Left colon (tissue), 2 donors: ENCODE measurements around the gene SVOP. TPM values are rescaled to one million over a fixed set of nuclear protein-coding genes. Genes with fewer than 3 reads are reported as not detected.

ENCODE experiments used
- ATAC-seq: fragments of 200-7000 bp; cut with Tn5 transposase; one replicate; pipeline ENCODE4 v1.9.1; 2020; ENCODE audit warnings: mild to moderate bottlenecking, moderate library complexity
- DNase-seq, 2 donors: peaks; one replicate each; pipeline ENCODE4 v3.0.0-alpha.2; 2020
- intact Hi-C, 2 donors: fragments of 100-400 bp; cut with DNase I in 1 of 2; cut with micrococcal nuclease in 1 of 2; formaldehyde crosslinking; loops; one replicate each; pipeline versions ENCODE4 v1.11.2 to v1.14.0; 2022; cut with DNase I, micrococcal nuclease
- total RNA-seq, 2 donors: library from RNA; stranded (reverse); fragmentation: NEBNext Ultra II Directional; extraction: Animal tissue kit (Norgen Biotek cat#: 25700); gene quantifications; one replicate each; pipeline ENCODE4 v1.2.1, GENCODE V29; 2021
- donor health status: DM: no; HTN: no; CAD: no.
- donor health status: DM: yes; HTN: yes; CAD: no.

SVOP gene
- total RNA-seq, 2 donors from 2014 or later, result 0.09 to 0.45 TPM

DNA sequence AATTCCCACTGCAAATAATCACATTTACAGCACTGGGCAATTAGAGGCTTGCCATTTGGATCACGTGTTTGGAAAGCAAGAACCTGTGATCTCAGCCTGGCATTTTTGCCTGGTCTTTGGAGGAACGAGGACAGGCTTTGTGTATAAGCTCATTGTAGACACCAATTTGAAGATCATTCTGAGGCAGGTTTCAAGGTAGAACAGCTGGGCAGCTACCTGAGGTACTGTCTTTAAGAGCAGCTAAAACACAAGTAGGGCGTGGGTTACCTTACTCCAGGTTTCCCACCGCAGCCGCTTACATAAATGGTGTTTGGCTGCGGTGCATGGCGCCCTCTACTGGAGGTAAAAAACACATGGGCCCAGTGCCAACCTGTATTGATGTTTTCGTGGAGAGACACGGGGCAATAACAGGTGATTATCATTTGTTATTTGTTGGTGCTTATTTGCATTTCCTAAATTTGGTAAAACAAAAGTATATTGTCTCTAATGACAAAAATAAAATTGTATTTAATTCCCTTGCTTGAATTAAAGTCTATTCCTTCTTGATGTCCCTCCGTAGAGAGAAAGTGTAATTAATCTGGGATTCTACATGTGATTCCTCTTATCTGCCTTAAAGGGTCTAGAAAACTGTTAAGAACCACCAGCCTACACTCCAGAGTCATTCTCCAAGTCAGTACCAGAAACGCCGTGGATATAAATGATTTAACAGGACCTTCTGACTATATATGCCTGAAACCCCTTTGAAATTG is 69.7 kb downstream of the SVOP start:
- ATAC-seq (peak; percentile 91), DNase-seq (peak; percentile 51 to 78)
- intact Hi-C loops, result loop anchor here in 1 of 2 donors (10.0 kb wide), 1 partner anchor 134 kb away; no protein-coding TSS in a partner anchor

DNA sequence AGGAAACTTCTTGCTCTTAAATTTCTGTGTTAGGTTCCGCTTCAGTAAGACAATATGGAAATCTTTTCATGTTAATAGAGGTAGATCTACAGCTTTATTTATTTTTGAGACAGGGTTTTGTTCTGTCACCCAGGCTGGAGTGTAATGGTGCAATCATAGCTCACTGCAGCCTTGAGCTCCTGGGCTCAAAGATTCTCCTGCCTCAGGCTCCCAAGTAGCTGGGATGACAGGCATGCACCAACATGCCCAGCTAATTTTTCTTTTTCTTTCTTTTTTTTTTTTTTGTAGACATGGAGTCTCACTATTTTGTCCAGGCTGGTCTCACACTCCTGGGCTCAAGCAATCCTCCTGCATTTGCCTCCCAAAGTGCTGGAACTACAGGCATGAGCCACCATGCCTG is 70.9 kb downstream of the SVOP start:
- ATAC-seq (no peak), DNase-seq (no peak)
- intact Hi-C loops, result loop anchor here in 1 of 2 donors (10.0 kb wide), 2 partner anchors 85 to 135 kb away; no protein-coding TSS in a partner anchor

DNA sequence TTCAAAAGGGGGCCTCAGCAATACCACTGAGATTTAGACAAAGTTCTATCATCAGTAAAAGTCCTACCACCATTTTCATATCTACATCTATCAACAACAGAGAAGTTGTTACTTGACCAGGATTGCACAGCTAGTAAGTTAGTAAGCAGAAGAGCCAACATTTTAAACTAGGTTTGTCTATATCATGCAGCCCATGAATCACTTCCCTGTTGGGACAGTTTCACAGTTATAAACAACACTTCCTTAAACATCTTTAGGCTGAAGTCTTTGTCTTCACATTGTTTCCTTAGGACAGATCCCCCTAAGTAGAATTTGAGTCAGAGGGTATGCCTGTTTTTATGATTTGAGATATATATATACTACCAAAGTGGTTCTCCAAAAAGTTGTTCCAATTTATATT is 72.5 kb downstream of the SVOP start:
- ATAC-seq (no peak), DNase-seq (no peak)
- intact Hi-C loops, result loop anchor here in 1 of 2 donors (10.0 kb wide), 1 partner anchor 84 kb away; no protein-coding TSS in a partner anchor

DNA sequence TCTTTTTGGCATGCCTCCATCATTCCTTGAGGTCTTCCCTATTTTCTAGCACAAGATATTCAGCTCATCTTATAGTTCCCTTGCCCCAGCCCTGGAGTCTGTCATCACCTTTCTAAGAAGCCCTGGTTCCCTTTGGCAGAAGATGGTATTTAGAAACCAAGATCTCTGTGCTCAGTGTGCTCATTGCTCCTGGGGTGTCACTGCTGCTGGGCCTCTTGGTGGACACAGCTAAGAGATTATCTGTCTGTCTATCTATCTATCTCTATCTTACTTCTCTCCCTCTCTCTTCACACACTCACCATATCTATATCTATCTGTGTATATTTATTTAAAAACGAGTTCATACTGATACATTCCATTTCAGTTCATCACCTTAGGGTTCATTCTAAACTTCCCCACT is 73.8 kb downstream of the SVOP start:
- intact Hi-C loops, result loop anchor here in 1 of 2 donors (10.0 kb wide), 1 partner anchor 82 kb away; no protein-coding TSS in a partner anchor
- ATAC-seq (no peak), DNase-seq (no peak)

DNA sequence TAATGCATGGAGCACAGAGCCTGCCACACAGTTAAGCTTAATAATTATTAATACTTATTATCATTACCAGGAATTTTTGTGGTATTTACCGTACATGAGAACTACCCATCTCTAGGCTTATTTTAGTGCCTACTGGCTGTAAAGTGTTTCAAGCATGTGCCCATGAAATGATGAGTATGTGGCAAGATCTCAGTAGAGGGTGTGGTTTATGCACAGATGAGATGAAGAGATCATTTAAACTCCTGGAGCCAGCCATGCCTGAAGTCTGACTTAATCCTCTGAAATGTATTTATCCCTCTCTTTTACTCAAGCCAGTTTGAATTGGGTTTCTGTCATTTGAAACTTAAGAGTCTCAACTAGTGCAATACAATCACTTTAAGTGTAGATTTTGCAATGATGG is 80.7 kb downstream of the SVOP start:
- DNase-seq, result no peak
- no peak for ATAC-seq
- intact Hi-C loops, result loop anchor here in 1 of 2 donors (10.0 kb wide), 1 partner anchor 75 kb away; no protein-coding TSS in a partner anchor

DNA sequence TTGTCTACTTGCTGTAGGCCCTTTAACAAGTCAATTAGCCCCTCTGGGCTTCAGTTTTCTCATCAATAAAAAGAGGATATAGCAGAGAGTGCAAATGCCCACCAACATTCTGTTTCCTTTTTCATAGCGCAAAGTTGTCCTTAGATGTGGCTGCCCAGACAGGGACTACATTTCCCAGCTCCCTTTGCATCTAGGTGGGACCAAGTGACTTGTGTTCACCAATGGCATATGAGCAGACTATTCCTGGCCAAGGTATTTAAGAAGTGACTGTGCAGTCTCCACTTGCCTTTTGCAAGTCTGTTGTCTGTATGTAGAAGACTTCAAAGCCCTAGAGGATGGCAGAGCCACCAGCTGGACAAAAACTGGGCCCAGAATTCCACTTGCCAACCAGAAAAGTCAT is 81.3 kb downstream of the SVOP start:
- ATAC-seq (peak; percentile 78), DNase-seq (no peak)
- intact Hi-C loops, result no loop called here

DNA sequence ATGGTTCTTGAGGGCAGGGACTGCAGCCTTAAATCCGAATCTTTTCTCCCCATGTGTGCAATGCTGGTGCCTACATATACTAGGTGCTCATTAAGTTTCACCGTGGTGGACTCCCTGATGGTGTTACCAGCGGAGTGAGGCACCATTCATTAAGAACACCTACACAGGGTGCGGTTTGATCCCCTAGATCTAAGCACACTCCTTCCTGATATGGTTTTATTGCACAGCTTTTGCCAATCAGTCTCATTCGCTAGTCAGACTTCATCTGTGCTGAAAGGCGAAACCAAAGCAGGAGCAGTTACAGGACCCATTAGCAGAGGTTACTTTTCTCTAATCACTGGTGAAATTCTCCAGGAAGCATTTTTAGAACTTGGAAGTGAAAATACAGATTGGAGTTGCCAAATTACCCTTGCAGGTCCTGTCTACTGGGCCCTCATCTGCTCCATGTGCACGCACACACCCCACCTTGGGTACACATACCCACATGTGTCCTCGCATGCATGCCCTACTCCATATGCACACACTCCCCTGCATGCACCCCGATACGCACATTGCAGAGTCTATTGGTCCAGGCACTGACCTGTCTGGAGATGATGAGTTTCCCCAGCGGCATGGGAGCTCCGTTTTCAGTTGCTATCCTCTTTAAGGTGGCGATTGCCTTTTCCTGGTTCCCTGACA is 82.5 kb downstream of the SVOP start:
- ATAC-seq, result peak; percentile 83
- intact Hi-C loops, result no loop called here
- DNase-seq, result no peak

DNA sequence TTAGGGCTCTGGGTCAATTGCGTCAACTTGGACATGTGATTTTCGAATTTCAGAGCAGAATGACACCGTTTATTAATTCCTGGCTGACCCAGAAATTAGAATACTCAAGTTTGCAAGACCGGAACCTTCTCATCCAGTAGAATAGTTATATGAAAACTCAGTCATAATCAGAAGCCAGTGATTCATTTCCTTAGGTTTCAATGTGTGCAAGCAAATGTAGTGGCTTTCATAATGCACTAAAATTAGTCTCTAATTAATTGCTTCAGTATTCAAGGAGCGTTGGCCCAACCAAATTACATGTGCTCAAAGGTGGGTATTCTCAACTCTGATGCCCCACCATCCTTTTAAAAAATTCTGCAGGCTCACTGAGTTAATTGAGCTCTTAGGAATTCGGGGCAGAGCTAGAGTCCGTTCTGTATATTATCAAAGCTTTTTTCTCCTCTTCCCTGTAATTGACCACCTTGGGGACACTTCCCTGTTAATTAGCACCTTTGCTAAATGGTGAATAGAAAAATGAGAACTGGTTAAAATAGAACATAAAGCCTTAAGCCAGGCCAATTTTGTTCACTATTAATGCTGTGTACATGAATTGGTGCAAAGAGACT is 85.6 kb downstream of the SVOP start:
- intact Hi-C loops, result no loop called here
- DNase-seq (no peak), ATAC-seq (no peak)

DNA sequence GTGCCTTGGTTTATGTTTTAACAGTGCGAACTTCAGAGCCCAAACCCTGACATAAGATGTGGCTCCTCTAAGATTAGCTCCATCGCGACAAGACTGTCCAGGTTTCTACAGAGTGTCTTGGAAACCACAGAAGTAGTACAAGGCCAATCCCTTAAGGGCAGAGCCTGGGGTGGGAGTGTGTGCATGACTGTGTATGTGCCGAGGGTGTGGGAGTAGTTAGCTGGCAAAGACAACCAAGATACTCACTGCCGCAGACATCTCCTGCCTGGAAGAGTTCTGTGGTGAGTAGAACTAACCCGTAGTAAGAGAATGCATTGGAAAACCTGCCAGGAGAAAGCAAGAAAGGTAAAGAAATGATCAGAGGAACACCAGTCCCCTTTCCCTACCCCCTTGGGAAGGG is 86.9 kb downstream of the SVOP start:
- no peak for DNase-seq
- no peak for ATAC-seq
- intact Hi-C loops, result no loop called here

DNA sequence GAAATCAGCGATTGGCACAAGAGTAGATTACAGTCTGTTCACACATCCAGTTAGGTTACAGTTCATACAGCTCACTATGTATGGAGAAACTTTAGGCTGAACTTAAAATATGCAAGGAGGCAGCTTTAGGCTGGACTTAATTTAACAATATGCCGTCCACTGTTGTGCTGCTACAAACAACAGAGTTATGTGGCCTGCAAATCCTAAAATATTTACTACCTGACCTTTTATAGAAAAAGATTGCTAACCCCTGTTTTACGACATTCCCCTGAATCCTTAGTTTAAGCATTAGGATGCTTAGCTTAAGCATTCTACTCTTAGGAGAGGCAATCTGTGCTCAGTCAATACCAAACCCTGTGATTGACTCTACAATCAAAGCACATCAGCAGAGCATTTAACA is 90.1 kb downstream of the SVOP start:
- intact Hi-C loops, result no loop called here
- DNase-seq (no peak), ATAC-seq (peak; percentile 32)

DNA sequence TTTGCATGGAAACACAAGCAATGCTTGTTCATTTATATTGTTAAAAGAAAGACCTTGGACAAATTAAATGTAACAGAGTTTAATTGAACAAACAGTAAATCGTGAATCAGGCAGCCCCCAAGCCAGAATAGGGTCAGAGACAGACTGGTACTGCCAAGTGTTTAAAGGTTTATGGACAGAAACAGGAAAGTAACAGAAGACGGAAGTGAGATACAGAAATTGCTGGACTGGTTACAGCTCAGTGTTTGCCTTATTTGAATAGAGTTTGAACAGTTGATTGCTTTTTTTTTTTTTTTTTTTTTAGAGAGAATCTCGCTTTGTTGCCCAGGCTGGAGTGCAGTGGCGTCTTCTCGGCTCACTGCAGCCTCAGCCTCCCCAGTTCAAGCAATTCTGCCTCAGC is 90.7 kb downstream of the SVOP start:
- ATAC-seq, result peak; percentile 95
- intact Hi-C loops, result no loop called here

DNA sequence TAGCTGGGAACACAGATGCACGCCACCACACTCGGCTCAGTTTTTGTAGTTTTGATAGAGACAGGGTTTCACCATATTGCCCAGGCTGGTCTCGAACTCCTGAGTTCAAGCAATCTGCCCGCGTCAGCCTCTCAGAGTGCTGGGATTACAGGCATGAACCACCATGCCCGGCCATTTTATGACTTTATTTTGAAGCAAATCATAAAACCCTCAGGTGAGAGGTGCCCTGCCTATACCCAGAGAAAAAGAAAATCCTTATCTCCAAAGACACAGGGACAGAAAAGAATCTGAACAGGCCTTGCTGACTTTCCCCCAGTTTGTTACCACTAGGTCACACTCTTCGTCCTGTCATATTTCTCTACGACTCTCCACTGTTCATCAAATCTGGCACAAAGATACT is 92.2 kb downstream of the SVOP start:
- intact Hi-C loops, result no loop called here
- DNase-seq, result no peak
- peak; percentile 60 for ATAC-seq

More for the DNA sequence above, 90.7 kb downstream of the SVOP start:
- no peak for DNase-seq

DNA sequence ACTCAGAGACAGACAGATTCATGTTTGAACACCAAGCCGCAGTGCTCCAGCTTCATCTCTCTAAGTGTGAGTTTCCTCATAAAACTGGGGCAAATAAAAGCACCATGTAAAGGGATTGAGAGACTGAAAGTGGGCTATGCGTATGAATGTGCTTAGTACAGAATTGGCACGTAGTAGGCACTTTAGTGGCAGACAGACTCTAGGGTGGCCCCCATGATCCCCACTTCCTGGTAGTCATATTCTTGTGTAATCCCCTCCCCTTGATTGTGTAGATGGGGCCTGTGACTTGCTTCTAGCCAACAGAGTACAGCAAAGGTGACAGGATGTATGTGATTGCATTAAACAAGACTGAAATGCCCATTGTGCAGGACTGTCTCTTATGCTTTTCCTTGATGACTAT is 98.0 kb downstream of the SVOP start:
- ATAC-seq (no peak), DNase-seq (no peak)
- intact Hi-C loops, result no loop called here

DNA sequence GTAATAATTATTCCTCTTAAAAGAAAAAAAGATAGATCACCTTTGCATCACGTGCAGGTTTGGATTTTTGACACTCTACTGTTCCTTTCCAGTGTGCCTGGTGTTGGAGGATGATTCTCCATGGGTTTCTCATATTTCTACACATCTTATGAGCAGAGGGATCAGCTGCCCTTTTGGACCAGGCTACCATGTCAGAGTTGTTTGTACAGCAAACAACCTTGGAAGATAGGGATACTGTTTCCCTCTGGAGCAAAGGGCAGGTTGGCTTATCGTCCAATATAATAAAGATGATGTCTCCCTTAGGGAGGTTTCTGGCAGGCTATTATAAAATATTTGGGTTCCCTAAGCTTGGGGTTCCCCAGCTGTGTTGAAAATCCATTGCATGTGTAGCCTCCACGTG is 98.9 kb downstream of the SVOP start:
- intact Hi-C loops, result no loop called here
- ATAC-seq, result peak; percentile 88
- DNase-seq, result no peak

DNA sequence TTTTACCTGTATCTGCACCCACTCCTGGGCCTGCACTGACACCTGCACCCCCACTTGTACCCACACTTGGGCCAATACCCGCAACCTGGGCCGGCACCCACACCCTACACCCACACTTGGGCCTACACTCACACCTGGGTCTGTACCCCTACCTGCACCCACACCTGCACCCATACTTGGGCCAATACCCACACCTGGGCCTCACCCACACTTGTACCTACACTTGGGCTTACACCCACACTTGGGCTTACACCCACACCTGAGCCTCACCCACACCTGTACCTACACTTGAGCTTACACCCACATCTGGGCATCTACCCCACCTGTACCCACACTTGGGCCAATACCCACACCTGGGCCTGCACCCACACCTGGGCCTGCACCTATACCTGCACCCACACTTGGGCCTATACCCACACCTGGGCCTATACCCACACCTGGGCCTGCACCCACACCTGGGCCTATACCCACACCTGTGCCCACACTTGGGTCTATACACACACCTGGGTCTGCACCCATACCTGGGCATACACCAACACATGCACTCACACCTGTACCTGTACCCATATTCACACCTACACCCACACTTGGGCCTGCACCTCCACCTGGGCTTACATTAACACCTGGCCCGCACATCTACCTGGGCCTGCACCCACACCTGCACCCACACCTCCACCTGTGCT is 101.8 kb downstream of the SVOP start:
- intact Hi-C loops, result no loop called here
- no peak for DNase-seq
- ATAC-seq, result no peak

DNA sequence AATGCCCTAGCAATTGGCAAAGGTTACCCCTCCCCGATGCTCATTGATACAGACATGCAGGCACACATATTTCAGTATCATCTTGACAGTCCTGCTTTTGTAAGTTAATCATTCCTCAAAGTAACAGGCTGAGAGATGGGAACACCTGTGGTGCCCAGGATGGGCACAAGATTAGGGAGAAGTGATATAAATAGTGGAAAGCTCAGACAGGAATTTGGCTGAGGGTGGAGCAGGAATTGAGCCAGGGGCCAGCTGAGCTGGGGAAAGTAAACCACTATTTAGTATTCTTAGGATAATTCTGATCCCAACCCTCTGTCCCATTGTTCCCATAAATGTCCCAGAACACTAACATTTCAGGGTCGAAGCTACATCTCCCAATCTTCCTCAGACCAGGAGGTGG is 102.7 kb downstream of the SVOP start:
- intact Hi-C loops, result no loop called here
- DNase-seq, result no peak
- no peak for ATAC-seq

DNA sequence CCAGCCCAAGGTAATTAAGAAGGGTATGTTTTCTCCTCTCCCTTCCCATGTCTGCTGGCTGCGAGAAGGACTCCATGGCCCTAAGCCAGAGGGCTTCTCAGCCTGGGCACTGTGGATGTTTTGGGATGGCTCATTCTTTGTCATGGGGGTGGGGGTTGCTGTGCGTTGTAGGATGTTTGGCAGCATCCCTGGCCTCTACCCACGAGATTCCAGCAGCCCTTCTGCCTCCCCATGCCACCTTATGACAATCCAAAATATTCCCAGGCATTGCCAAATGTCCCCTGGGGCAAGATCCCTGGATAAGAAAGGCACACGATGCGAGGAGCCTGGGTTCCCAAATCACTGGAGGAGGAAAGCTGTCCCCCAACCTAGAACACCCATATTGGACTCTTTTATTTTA is 104.5 kb downstream of the SVOP start:
- intact Hi-C loops, result no loop called here
- no peak for ATAC-seq

DNA sequence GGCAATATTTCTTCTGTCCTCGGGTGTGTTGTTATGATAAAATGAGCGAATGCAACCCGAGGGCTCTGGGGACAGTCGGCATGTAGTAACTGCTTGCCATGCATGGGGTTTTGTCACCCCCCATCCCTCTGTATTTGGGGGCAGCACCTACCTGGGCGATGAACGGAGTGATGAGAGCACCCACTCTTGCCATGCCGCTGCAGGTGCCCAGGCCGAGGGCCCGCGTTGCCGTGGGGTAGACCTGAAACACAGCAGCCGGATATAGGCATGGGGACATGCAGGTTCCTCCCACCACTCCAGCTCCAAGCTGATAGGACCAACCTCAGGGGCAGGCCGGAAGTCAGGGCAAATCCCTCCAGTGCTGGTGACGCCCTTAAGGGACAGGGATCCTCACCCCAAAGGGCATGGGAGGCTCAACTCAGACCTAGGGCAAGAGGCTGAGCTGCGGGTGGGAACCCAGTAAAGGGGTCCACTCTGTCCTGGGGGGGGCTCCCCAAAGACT is 105.2 kb downstream of the SVOP start:
- ATAC-seq (no peak), DNase-seq (no peak)
- intact Hi-C loops, result no loop called here

More for the DNA sequence above, 104.5 kb downstream of the SVOP start:
- DNase-seq, result no peak

DNA sequence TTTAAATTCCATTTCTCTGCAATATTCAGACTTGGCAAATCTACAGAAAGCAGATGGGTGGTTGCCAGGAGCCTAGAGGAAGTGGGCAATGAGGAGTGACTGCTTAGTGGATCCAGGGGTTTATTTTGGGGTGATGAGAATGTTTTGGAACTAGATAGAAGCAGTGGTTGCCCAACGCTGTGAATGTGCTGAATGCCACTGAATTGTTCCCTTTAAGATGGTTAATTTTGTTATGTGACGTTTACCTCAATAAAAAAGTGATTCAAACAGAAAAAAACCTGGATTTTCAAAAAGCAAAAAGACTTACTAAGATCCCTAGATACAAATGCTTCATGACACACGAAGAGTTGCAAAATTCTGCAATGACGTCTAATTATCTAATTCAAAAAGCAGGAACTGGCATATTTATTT is 106.7 kb downstream of the SVOP start:
- ATAC-seq (no peak), DNase-seq (no peak)
- intact Hi-C loops, result no loop called here
